ENCODE measurements around the gene TENM4.

DNA sequence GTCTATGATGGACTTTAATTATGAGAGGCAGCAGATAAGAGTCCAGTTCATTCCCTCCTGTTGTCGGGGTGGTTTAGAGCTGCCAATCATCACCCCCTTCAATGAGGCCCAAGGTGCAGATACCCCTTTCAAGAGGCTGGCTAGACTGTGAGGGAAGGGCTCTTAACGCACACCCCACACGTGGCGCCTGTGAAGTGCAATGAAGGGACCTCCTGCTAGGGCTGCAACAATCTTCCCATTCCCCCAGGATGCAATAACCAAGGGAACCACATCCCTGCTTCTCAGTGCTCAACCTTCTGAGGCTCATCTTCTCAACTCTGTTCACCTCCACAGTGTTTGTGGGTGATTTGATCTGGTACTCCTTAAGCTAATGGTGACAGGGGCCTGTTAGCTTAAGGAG lies 19.0 kb downstream of the TENM4 start:
- TF ChIP-seq, protein P1, sequence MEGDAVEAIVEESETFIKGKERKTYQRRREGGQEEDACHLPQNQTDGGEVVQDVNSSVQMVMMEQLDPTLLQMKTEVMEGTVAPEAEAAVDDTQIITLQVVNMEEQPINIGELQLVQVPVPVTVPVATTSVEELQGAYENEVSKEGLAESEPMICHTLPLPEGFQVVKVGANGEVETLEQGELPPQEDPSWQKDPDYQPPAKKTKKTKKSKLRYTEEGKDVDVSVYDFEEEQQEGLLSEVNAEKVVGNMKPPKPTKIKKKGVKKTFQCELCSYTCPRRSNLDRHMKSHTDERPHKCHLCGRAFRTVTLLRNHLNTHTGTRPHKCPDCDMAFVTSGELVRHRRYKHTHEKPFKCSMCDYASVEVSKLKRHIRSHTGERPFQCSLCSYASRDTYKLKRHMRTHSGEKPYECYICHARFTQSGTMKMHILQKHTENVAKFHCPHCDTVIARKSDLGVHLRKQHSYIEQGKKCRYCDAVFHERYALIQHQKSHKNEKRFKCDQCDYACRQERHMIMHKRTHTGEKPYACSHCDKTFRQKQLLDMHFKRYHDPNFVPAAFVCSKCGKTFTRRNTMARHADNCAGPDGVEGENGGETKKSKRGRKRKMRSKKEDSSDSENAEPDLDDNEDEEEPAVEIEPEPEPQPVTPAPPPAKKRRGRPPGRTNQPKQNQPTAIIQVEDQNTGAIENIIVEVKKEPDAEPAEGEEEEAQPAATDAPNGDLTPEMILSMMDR (IDR thresholded peaks at IDR 0.05): no peak
- TF ChIP-seq POLR2A (IDR thresholded peaks at IDR 0.05): no peak
